Measurements from ENCODE around the gene PJA2.

DNA sequence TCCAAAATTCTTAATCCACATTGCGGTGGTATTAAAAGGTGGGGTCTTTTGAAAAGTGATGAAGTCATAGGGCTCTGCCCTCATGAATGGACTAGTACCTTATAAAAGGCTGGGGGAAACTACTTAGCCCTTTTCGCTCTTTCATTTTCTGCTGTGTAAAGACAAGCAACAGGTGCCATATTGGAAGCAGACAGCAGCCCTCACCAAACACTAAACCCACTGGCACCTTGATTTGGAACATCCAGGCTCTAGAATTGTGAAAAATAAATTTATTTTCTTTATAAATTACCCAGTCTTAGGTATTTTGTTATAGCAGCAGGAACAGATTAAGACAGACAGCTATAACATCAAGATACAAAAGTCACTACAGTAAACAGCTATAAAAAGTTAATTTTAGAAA lies 12.8 kb downstream of the PJA2 start:
- TF ChIP-seq, protein P1, sequence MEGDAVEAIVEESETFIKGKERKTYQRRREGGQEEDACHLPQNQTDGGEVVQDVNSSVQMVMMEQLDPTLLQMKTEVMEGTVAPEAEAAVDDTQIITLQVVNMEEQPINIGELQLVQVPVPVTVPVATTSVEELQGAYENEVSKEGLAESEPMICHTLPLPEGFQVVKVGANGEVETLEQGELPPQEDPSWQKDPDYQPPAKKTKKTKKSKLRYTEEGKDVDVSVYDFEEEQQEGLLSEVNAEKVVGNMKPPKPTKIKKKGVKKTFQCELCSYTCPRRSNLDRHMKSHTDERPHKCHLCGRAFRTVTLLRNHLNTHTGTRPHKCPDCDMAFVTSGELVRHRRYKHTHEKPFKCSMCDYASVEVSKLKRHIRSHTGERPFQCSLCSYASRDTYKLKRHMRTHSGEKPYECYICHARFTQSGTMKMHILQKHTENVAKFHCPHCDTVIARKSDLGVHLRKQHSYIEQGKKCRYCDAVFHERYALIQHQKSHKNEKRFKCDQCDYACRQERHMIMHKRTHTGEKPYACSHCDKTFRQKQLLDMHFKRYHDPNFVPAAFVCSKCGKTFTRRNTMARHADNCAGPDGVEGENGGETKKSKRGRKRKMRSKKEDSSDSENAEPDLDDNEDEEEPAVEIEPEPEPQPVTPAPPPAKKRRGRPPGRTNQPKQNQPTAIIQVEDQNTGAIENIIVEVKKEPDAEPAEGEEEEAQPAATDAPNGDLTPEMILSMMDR (IDR thresholded peaks at IDR 0.05): no peak
- no peak for TF ChIP-seq POLR2A (IDR thresholded peaks at IDR 0.05)

Measured in tibial nerve (tissue), 3 donors.